Astrocyte (in vitro differentiated cells and primary cell): ENCODE data around the gene LRBA. TPM values are rescaled to one million over a fixed set of nuclear protein-coding genes. Genes with fewer than 3 reads are reported as not detected.

Experiments used
- DNase-seq: peaks from one replicate; pipeline ENCODE4 v3.0.0-alpha.2; 2010; ENCODE audit warnings: low read depth
- FAIRE-seq: peaks from 2 replicates; lab custom pipeline; 2011; peaks lifted over from hg19 to GRCh38; lab: Jason Lieb, UNC
- H2AFZ ChIP-seq: 2 replicates; pipeline ENCODE4 v1.6.0; 2012; ENCODE audit warnings: low read depth, low read length, inconsistent platforms
- H3K27ac ChIP-seq: 2 replicates; pipeline ENCODE4 v1.5.1; 2011; ENCODE audit warnings: low read depth, low read length, inconsistent platforms
- H3K27me3 ChIP-seq: 2 replicates; pipeline ENCODE4 v1.6.0; 2011; ENCODE audit warnings: low read length, inconsistent platforms; ENCODE audit not compliant: insufficient read depth
- H3K36me3 ChIP-seq: 2 replicates; pipeline ENCODE4 v1.5.1; 2011; ENCODE audit warnings: low read length, inconsistent platforms; ENCODE audit not compliant: insufficient read depth
- H3K4me1 ChIP-seq: 2 replicates; pipeline ENCODE4 v1.5.1; 2011; ENCODE audit warnings: low read length, inconsistent platforms; ENCODE audit not compliant: insufficient read depth
- H3K4me2 ChIP-seq: 2 replicates; pipeline ENCODE4 v1.6.0; 2012; ENCODE audit warnings: low read length, inconsistent platforms
- H3K4me3 ChIP-seq: 2 replicates; pipeline ENCODE4 v1.5.1; 2011; ENCODE audit warnings: low read depth, mild to moderate bottlenecking, low read length, inconsistent platforms; ENCODE audit not compliant: insufficient read depth
- H3K79me2 ChIP-seq: 2 replicates; pipeline ENCODE4 v1.6.0; 2012; ENCODE audit warnings: mild to moderate bottlenecking, low read length, inconsistent platforms; ENCODE audit not compliant: insufficient read depth
- H3K9ac ChIP-seq: 2 replicates; pipeline ENCODE4 v1.6.0; 2012; ENCODE audit warnings: mild to moderate bottlenecking, low read length, inconsistent platforms
- H3K9me3 ChIP-seq: 2 replicates; pipeline ENCODE4 v1.5.1; 2012; ENCODE audit warnings: low read depth, mild to moderate bottlenecking, low read length, inconsistent platforms; ENCODE audit not compliant: insufficient read depth
- H4K20me1 ChIP-seq: 2 replicates; pipeline ENCODE4 v1.6.0; 2012; ENCODE audit warnings: low read length, inconsistent platforms; ENCODE audit not compliant: insufficient read depth
- H3K27ac Mint-ChIP-seq: one replicate; pipeline ENCODE4 v1.8.0; 2021; ENCODE audit warnings: mild to moderate bottlenecking, mixed read lengths; ENCODE audit not compliant: unreplicated experiment
- H3K27me3 Mint-ChIP-seq: one replicate; pipeline ENCODE4 v1.8.0; 2021; ENCODE audit warnings: low read depth, mixed read lengths; ENCODE audit not compliant: unreplicated experiment
- H3K36me3 Mint-ChIP-seq: one replicate; pipeline ENCODE4 v1.8.0; 2021; ENCODE audit warnings: low read depth, mixed read lengths; ENCODE audit not compliant: unreplicated experiment
- H3K4me1 Mint-ChIP-seq: one replicate; pipeline ENCODE4 v1.8.0; 2021; ENCODE audit warnings: low read depth, mixed read lengths; ENCODE audit not compliant: unreplicated experiment
- H3K4me3 Mint-ChIP-seq: one replicate; pipeline ENCODE4 v1.8.0; 2021; ENCODE audit warnings: mild to moderate bottlenecking, moderate library complexity, mixed read lengths; ENCODE audit not compliant: unreplicated experiment
- H3K9me3 Mint-ChIP-seq: one replicate; pipeline ENCODE4 v1.8.0; 2021; ENCODE audit warnings: mild to moderate bottlenecking, mixed read lengths; ENCODE audit not compliant: unreplicated experiment
- EZH2 ChIP-seq: IDR thresholded peaks from 2 replicates; pipeline ENCODE4 v1.6.1; 2012; ENCODE audit warnings: mild to moderate bottlenecking, low read length, inconsistent platforms; ENCODE audit not compliant: insufficient read depth
- total RNA-seq: library from RNA; stranded (reverse); gene quantifications from 2 replicates; pipeline ENCODE4 v1.2.1, GENCODE V29; 2021
- TF ChIP-seq, protein P1 (sequence below): IDR thresholded peaks from 2 replicates; pipeline ENCODE4 v1.5.1; 2011; ENCODE audit warnings: low read depth, mild to moderate bottlenecking, inconsistent platforms, low read length, moderate library complexity; ENCODE audit not compliant: insufficient read depth

The LRBA gene
- total RNA-seq, 1 donor from 2014 or later, result 25.3 TPM

GRCh38 chr4:150799207-150799606 lies 215.9 kb downstream of the LRBA start:
- no peaks in the 10 kb centered on the region for H3K9me3 Mint-ChIP-seq
- H3K36me3 Mint-ChIP-seq, result no peaks in the 10 kb centered on the region
- H3K27ac Mint-ChIP-seq, result no peak overlapping the region
- H3K4me3 Mint-ChIP-seq, result no peak overlapping the region
- peaks cover 6% of the 10 kb centered on the region for H3K4me1 Mint-ChIP-seq
- DNase-seq (no peak), FAIRE-seq (no peak)
- Histone ChIP-seq H3K9ac (no peak overlapping the region), H3K27ac (no peak overlapping the region), H3K36me3 (no peaks in the 10 kb centered on the region), H3K4me2 (no peak overlapping the region), H3K27me3 (no peaks in the 10 kb centered on the region), H4K20me1 (no peaks in the 10 kb centered on the region), H3K9me3 (no peaks in the 10 kb centered on the region), H2AFZ (no peak overlapping the region), H3K79me2 (no peaks in the 10 kb centered on the region), H3K4me1 (no peaks in the 10 kb centered on the region), H3K4me3 (no peak overlapping the region)
- TF ChIP-seq EZH2, result no peak
- TF ChIP-seq, protein P1, sequence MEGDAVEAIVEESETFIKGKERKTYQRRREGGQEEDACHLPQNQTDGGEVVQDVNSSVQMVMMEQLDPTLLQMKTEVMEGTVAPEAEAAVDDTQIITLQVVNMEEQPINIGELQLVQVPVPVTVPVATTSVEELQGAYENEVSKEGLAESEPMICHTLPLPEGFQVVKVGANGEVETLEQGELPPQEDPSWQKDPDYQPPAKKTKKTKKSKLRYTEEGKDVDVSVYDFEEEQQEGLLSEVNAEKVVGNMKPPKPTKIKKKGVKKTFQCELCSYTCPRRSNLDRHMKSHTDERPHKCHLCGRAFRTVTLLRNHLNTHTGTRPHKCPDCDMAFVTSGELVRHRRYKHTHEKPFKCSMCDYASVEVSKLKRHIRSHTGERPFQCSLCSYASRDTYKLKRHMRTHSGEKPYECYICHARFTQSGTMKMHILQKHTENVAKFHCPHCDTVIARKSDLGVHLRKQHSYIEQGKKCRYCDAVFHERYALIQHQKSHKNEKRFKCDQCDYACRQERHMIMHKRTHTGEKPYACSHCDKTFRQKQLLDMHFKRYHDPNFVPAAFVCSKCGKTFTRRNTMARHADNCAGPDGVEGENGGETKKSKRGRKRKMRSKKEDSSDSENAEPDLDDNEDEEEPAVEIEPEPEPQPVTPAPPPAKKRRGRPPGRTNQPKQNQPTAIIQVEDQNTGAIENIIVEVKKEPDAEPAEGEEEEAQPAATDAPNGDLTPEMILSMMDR, result peak; percentile 4
- no peaks in the 10 kb centered on the region for H3K27me3 Mint-ChIP-seq

DNA sequence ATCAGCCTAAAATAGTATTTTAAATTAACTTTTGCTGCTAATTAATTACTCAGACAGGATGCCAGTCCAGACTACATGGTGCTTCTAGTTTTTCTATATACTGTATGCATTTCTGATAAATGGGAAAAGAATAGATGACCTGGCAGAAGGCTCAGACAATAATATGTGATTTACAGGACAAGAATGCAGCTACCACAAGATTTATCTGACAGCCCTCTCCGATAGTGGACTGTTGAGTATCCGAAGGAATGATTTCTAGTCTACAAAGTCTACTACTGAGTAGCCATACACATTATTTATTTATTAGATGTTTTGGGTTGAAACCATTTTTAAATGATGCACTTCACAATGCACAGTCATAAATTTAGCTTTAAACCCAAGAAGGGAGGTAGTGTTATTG lies 220.4 kb downstream of the LRBA start:
- H3K9me3 Mint-ChIP-seq, result no peaks in the 10 kb centered on the region
- DNase-seq (peak; percentile 70), FAIRE-seq (no peak)
- TF ChIP-seq, protein P1, result no peak
- no peak for TF ChIP-seq EZH2
- H3K27ac Mint-ChIP-seq, result no peak overlapping the region
- no peaks in the 10 kb centered on the region for H4K20me1 ChIP-seq
- no peaks in the 10 kb centered on the region for H3K9me3 ChIP-seq
- H3K4me1 ChIP-seq, result no peaks in the 10 kb centered on the region
- H3K79me2 ChIP-seq, result no peaks in the 10 kb centered on the region
- H3K9ac ChIP-seq, result no peak overlapping the region
- H3K36me3 Mint-ChIP-seq, result no peaks in the 10 kb centered on the region
- no peak overlapping the region for H3K4me3 Mint-ChIP-seq
- no peaks in the 10 kb centered on the region for H3K27me3 ChIP-seq
- H3K27ac ChIP-seq, result no peak overlapping the region
- H3K4me1 Mint-ChIP-seq, result peaks cover 8% of the 10 kb centered on the region
- no peak overlapping the region for H2AFZ ChIP-seq
- H3K27me3 Mint-ChIP-seq, result no peaks in the 10 kb centered on the region
- H3K4me2 ChIP-seq, result no peak overlapping the region
- no peaks in the 10 kb centered on the region for H3K36me3 ChIP-seq
- no peak overlapping the region for H3K4me3 ChIP-seq

DNA sequence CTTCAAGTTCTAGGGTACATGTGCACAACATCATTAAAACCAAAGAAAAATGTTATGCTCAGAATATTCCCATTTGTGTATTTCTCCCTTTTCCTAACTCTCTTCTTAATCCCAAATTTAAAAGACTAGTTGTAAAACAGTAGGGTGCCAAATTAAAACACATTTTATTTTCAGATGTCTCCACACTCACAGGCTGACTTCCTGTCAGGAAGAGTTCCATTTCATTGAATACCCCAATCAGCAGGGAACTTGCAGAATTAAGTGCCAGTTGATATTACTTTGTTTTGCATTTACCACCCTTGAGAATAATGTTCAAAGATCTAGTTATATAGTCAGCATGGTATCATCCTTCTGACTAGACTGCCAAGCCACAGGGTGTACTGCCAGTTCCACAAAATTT lies 225.2 kb downstream of the LRBA start:
- FAIRE-seq (no peak), DNase-seq (no peak)
- Histone ChIP-seq H3K9me3 (no peaks in the 10 kb centered on the region), H3K27me3 (no peaks in the 10 kb centered on the region), H3K9ac (no peak overlapping the region), H3K79me2 (no peaks in the 10 kb centered on the region), H3K4me3 (no peak overlapping the region), H3K36me3 (no peaks in the 10 kb centered on the region), H4K20me1 (no peaks in the 10 kb centered on the region), H3K27ac (no peak overlapping the region), H2AFZ (no peak overlapping the region), H3K4me2 (no peak overlapping the region), H3K4me1 (no peaks in the 10 kb centered on the region)
- TF ChIP-seq EZH2, result no peak
- TF ChIP-seq, protein P1, result no peak
- Mint-ChIP-seq H3K36me3 (no peaks in the 10 kb centered on the region), H3K27me3 (no peaks in the 10 kb centered on the region), H3K4me3 (no peak overlapping the region), H3K4me1 (peaks cover 4% of the 10 kb centered on the region), H3K9me3 (no peaks in the 10 kb centered on the region), H3K27ac (no peak overlapping the region)
